Fibroblast of lung (primary cell): ENCODE measurements around the gene ICA1. TPM values are rescaled to one million over a fixed set of nuclear protein-coding genes. Genes with fewer than 3 reads are reported as not detected.

ENCODE experiments used
- DNase-seq, 2 donors: peaks; one replicate each; pipeline versions ENCODE4 v3.0.0 to v3.0.0-alpha.2; 2010; ENCODE audit warnings: low read depth in 2 of 2
- H2AFZ ChIP-seq: 2 replicates; pipeline ENCODE4 v1.5.1; 2012; ENCODE audit warnings: low read length, control low read depth, inconsistent platforms
- H3K27ac ChIP-seq: 2 replicates; pipeline ENCODE4 v1.5.1; 2011; ENCODE audit warnings: low read length, control low read depth; ENCODE audit not compliant: insufficient read depth
- H3K27me3 ChIP-seq: 2 replicates; pipeline ENCODE4 v1.5.1; 2011; ENCODE audit warnings: mild to moderate bottlenecking, low read length; ENCODE audit not compliant: control insufficient read depth, insufficient read depth
- H3K36me3 ChIP-seq: 2 replicates; pipeline ENCODE4 v1.5.1; 2011; ENCODE audit warnings: low read length; ENCODE audit not compliant: control insufficient read depth, insufficient read depth
- H3K4me1 ChIP-seq: 2 replicates; pipeline ENCODE4 v1.5.1; 2011; ENCODE audit warnings: low read length; ENCODE audit not compliant: control insufficient read depth, insufficient read depth; ENCODE audit errors: extremely low read depth
- H3K4me2 ChIP-seq: 2 replicates; pipeline ENCODE4 v1.5.1; 2011; ENCODE audit warnings: low read length, control low read depth; ENCODE audit not compliant: insufficient read depth; ENCODE audit errors: extremely low read depth
- H3K4me3 ChIP-seq, 4 experiments: fragments of 200-600 bp in 1 of 4; sonication (generic) in 1 of 4; replicated peaks in 1 of 4; 2 replicates each; pipeline ENCODE4 v1.5.1; 2011 to 2016; ENCODE audit warnings: low read length in 4 of 4, low read depth in 3 of 4, mild to moderate bottlenecking in 3 of 4, control low read depth in 2 of 4, inconsistent platforms in 1 of 4, mixed read lengths in 1 of 4; ENCODE audit not compliant: insufficient read depth in 1 of 4; ENCODE audit errors: control extremely low read depth in 1 of 4
- H3K79me2 ChIP-seq: 2 replicates; pipeline ENCODE4 v1.5.1; 2012; ENCODE audit warnings: mild to moderate bottlenecking, low read length, inconsistent platforms; ENCODE audit not compliant: control insufficient read depth, insufficient read depth
- H3K9ac ChIP-seq: 2 replicates; pipeline ENCODE4 v1.5.1; 2011; ENCODE audit warnings: mild to moderate bottlenecking, low read length, control low read depth; ENCODE audit not compliant: insufficient read depth
- H3K9me3 ChIP-seq: 2 replicates; pipeline ENCODE4 v1.5.1; 2012; ENCODE audit warnings: low read depth, low read length; ENCODE audit not compliant: control insufficient read depth, insufficient read depth
- H4K20me1 ChIP-seq: 2 replicates; pipeline ENCODE4 v1.5.1; 2011; ENCODE audit warnings: low read length; ENCODE audit not compliant: control insufficient read depth, insufficient read depth; ENCODE audit errors: extremely low read depth
- CTCF ChIP-seq, 2 donors: IDR thresholded peaks in 1 of 2; conservative IDR thresholded peaks in 1 of 2; 1 replicate in 1 of 2; 2 replicates in 1 of 2; pipeline ENCODE4 v1.5.1; 2011 to 2012; ENCODE audit warnings: low read length in 2 of 2, control low read depth in 1 of 2, inconsistent platforms in 1 of 2, low read depth in 1 of 2, mild to moderate bottlenecking in 1 of 2
- EZH2 ChIP-seq: IDR thresholded peaks from 2 replicates; pipeline ENCODE4 v1.5.1; 2012; ENCODE audit warnings: low read length, control low read depth, mild to moderate bottlenecking; ENCODE audit errors: missing control alignments
- polyA plus RNA-seq, 2 donors: library from polyadenylated mRNA; depleted of rRNA in 1 of 2; stranded (reverse) in 1 of 2; unstranded in 1 of 2; fragments of >200 nt; gene quantifications; 2 replicates each; pipeline ENCODE4 v1.2.1, GENCODE V29; 2011 to 2012; ENCODE audit warnings: missing spikeins in 1 of 2
- total RNA-seq: library from RNA; depleted of rRNA; stranded (reverse); fragments of >200 nt; gene quantifications from 2 replicates; pipeline ENCODE4 v1.2.1, GENCODE V29; 2014

The ICA1 gene
- total and polyA plus RNA-seq, 2 donors (not counting 1 experiment from before 2014, with no cell fraction given) = 0.17 TPM; not detected in 1

- Histone ChIP-seq H3K27me3 (no peaks in the 10 kb centered on the region), H3K36me3 (no peaks in the 10 kb centered on the region), H3K9me3 (no peaks in the 10 kb centered on the region), H3K4me2 (no peak overlapping the region), H3K79me2 (no peaks in the 10 kb centered on the region), H4K20me1 (no peaks in the 10 kb centered on the region), H2AFZ (no peak overlapping the region), H3K4me3 (no peak overlapping the region), H3K27ac (no peak overlapping the region), H3K9ac (no peak overlapping the region), H3K4me1 (no peaks in the 10 kb centered on the region)
- TF ChIP-seq EZH2 = no peak
- TF ChIP-seq CTCF (conservative IDR thresholded peaks at IDR 0.05 in 1 of 2, IDR thresholded peaks at IDR 0.05 in 1 of 2; ENCODE audit: low read depth in 1 of 2, low read length in 2 of 2) = no peak
- DNase-seq = no peak
These were observed 109.3 kb downstream of the ICA1 start for GRCh38 chr7:8152489-8153192.

- DNase-seq = no peak
- Histone ChIP-seq H3K79me2 (no peaks in the 10 kb centered on the region), H3K9ac (no peak overlapping the region), H3K4me1 (no peaks in the 10 kb centered on the region), H2AFZ (no peak overlapping the region), H3K9me3 (no peaks in the 10 kb centered on the region), H3K27me3 (no peaks in the 10 kb centered on the region), H3K4me3 (no peak overlapping the region), H3K36me3 (no peaks in the 10 kb centered on the region), H3K4me2 (no peak overlapping the region), H3K27ac (no peak overlapping the region), H4K20me1 (no peaks in the 10 kb centered on the region)
- TF ChIP-seq CTCF (conservative IDR thresholded peaks at IDR 0.05 in 1 of 2, IDR thresholded peaks at IDR 0.05 in 1 of 2; ENCODE audit: low read depth in 1 of 2, low read length in 2 of 2) = no peak
- TF ChIP-seq EZH2 = no peak
These were observed 110.7 kb downstream of the ICA1 start for GRCh38 chr7:8151161-8151725.

GRCh38 chr7:8149222-8149621 is 112.7 kb downstream of the ICA1 start:
- Histone ChIP-seq H3K9ac (no peak overlapping the region), H3K4me3 (no peak overlapping the region), H4K20me1 (no peaks in the 10 kb centered on the region), H3K9me3 (no peaks in the 10 kb centered on the region), H3K4me2 (no peak overlapping the region), H3K27ac (no peak overlapping the region), H3K79me2 (no peaks in the 10 kb centered on the region), H3K4me1 (no peaks in the 10 kb centered on the region), H3K36me3 (no peaks in the 10 kb centered on the region), H2AFZ (no peak overlapping the region), H3K27me3 (no peaks in the 10 kb centered on the region)
- DNase-seq = peak in 1 of 2 donors; percentile 9
- no peak for TF ChIP-seq CTCF (conservative IDR thresholded peaks at IDR 0.05 in 1 of 2, IDR thresholded peaks at IDR 0.05 in 1 of 2; ENCODE audit: low read depth in 1 of 2, low read length in 2 of 2)
- TF ChIP-seq EZH2 = no peak
